HG02973 (cell line): ENCODE measurements around the gene INTS11.
"Not testable (repeated sequence)": the region's sequence is repeated elsewhere in the genome, so short reads cannot be mapped to it uniquely, and the experiment has no call there.

Experiments
- ATAC-seq: cut with Tn5 transposase; IDR thresholded peaks from one replicate; pipeline ENCODE4 v1.9.1; 2021; ENCODE audit warnings: moderate library complexity; ENCODE audit not compliant: unreplicated experiment

Gene INTS11

GRCh38 chr1:1324524-1325287 lies at the start of gene INTS11, which contains the start of gene CPTP:
Gene INTS11 (minus strand): TSS chr1:1324660. CDS start chr1:1324608, 52 bp downstream.
Gene CPTP (plus strand): TSS chr1:1324802. CDS start chr1:1326911, 2,109 bp downstream.
- peak; percentile 58 for ATAC-seq

GRCh38 chr1:1373815-1374588 lies 49.5 kb upstream of the INTS11 start:
- no peak for ATAC-seq

DNA sequence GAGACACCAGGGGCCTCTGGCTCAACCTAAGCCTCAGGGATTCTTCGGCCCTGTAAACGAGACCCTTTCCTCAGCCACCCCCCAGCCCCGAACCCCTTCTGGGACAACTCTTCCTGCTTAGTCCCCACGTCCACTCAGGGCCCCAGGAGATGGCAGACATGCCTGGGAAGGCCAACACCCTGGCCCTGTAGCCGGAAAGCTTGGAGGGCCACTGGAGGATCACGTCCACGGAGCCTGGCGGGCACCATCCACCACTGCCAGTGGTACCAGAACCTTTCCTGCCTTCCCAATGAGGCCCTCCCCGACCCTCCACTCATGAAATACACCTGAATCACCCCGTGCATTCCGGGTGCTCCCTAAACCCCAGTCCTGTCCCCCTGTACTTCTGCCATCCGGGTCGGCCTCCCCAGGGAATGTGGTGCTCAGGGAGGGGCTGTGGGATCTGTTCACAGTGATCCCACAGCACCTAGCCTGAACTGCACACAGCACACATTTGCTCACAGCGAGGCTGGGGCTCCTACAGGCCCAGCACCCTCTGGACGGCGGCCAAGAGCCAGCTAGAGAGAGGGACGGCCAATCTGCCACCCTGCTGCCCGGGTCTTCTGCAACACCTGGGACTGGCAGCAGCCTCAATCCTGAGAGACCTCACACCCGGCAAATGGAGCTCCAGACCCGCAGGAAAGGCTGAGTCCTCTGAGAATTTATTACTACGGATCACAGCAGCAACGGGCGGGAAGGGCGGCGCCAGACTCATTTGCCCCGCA lies 48.8 kb upstream of the INTS11 start:
- no peak for ATAC-seq

GRCh38 chr1:1371746-1372711 lies 47.6 kb upstream of the INTS11 start:
- ATAC-seq = no peak

DNA sequence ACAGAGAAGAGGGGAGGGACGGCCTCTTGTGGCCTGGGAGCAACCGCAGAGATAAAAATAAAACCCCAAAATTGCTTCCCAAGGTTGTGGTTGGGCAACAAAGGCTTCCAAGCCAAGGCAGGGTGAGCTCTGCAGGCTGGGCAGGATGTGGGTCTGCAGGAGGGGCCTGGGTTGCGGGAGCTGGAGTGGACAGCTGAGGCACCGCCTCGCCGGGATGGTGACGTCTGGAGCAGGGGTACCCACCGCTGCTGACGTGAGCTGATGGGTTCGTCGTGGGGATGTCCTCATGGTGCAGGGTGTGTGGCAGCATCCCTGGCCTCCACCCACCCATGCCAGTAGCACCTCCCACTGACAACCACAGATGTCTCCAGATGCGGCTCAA lies 46.9 kb upstream of the INTS11 start:
- no peak for ATAC-seq

DNA sequence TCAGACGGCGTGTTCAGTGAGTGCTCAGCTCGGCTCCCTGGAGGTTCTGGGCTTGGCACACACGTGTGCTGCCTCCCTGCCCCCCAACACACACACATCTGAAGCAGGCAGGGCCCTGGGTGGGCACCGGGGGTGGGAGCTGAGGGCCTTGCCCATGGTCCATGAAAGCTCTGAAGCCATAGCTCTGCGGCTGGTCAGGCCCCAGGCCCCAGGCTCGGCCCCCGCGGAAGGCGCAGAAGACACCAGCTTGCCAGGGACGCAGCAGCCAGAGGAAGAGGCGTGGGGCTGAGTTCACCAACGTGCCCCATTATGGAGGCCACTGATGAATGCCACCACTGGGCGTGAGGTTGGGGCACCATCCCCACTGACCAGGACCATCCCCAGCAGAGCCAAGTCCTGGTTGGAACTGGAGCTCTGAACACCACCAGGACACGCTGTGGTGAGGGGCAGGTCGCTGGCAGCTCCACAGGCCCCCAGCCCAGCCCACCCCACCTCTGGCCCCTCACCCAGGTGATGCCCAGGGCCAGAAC lies 46.4 kb upstream of the INTS11 start:
- no peak for ATAC-seq

- ATAC-seq = not testable (repeated sequence)
These were observed 45.6 kb upstream of the INTS11 start for GRCh38 chr1:1370094-1370493.

DNA sequence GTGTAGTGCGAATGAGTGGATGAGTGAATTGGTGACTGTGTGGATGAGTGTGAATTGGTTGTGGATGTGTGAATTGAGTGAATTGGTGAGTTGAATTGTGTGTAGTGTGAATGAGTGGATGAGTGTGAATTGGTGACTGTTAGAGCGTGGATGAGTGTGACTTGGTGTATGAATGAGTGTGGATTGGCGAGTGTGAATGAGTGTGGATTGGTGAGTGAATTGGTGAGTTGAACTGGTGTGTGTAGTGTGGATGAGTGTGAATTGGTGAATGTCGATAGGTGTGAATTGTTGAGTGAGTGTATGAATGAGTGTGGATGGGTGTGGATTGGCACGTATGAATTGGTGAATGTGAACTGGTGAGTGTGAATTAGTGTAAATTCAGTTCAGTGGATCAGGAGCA lies 42.9 kb upstream of the INTS11 start:
- no peak for ATAC-seq

DNA sequence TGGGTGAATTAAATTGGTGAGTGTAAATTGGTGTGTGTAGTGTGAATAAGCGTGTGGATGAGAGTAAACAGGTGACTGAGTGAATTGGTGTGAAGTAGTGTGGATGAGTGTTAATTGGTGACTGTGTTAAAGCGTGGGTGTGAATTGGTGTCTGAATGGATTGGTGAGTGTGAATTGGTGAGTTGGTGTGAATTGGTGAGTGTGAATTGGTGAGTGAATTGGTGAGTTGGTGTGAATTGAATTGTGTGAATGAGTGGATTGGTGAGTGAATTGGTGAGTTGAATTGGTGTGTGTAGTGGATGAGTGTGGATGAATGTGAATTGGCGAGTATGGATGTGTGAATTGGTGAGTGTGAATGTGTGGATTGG lies 42.2 kb upstream of the INTS11 start:
- ATAC-seq = no peak

- ATAC-seq = no peak
These were observed 41.6 kb upstream of the INTS11 start for GRCh38 chr1:1365875-1366698.

- ATAC-seq = no peak
These were observed 39.8 kb upstream of the INTS11 start for GRCh38 chr1:1364266-1364665.

DNA sequence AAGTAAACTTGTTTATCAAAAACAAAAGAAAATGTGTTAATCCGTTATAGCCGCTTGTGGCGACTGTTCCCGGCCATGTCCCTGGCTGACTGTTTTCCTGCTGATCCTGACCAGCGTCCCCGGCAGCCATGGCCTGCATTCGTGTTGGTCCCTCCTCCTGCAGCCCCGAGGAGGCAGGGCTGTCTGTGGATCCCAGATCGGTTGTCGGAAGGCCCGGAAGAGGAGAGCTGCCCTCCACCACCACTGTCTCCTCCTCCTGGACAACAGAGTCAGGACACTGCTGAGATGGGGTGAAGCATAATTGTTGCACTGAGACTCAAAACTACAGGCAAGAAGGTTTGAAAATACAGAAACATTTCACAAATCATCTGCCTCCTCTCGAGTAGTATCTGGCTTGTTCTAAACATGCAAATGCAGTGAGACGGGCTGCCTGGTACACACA lies 37.5 kb upstream of the INTS11 start:
- no peak for ATAC-seq

GRCh38 chr1:1361233-1361981 lies 36.9 kb upstream of the INTS11 start:
- ATAC-seq = no peak

DNA sequence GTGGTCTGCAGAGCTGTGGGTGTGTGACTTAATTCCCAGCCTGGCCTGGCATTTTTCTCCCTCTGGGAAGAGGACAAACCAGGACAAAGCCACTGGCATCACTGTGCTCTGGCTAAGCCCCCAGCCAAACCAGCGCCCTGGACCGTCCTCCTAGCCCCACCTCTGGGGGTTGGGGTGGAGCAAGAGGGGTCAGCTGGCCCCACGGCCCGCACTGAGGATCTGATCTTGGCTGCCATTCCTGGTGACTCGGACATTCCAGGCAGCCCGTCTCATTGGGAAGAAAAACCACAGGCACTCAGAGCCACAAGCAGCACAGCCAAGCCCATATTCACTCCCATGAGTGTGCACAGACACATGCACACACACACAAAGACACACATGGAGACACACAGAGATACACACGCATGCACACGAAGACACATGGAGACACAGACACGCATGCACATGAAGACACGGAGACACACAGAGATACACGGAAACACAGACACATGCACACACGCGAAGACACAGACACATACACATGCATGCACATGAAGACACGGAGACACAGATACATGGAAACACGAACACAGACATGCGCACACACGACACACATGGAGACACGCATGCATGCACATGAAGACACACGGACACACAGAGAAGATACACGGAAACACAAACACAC lies 36.2 kb upstream of the INTS11 start:
- no peak for ATAC-seq

DNA sequence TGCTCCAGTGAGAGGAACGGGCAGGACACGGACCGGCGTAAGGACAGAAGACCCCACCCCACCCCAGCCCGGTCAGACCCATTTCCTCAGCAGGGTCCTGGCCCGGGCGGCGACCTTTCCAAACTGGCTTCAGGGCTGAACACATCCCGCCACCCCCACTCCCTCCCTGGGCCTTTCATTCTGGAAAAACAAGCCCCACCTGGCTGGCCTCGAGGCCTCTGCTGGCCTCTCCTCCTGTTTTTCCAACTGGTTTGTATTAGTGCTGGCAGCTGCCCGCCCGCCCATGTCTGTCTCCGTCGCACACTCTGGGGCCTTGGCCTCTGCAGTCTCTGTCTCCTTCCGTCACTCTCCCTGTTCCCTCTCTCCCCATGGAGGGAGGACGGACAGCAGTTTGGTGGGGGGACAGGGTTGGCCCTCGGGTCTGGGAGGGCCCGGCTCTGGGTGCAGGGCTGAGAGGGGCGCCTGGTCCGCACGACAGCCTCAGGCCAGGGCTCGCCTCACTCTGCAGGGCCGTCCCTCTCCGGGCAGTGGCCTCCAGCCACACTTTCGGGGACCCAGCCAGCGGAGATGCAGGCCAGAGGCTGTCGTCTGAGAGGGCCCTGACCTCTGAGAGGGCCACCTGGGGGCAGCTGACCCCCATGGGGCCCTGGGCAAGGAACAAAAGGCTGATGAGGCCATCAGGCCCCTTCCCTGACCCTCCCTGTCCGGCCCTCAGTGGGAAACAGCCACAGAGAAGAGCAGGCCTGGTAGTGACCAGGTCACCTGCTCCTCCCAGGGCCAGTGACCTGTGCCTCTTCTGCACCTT lies 35.4 kb upstream of the INTS11 start:
- ATAC-seq = no peak

GRCh38 chr1:1359308-1359663 lies 34.8 kb upstream of the INTS11 start:
- ATAC-seq = no peak
